ENCODE results near the gene REXO1. TPM values are rescaled to one million over a fixed set of nuclear protein-coding genes. Genes with fewer than 3 reads are reported as not detected.
A peak's percentile ranks its signal among the peaks of the same experiment; 100 is the strongest.

REXO1 gene
- total and polyA plus RNA-seq, 9 of the 15 experiments (the other 6 are each of a cell fraction or from before 2014, with no cell fraction given) = 0.04 to 63.3 (median 15.8) TPM

GRCh38 chr19:1875646-1876495, 27.6 kb upstream of the REXO1 start (continued):
- TF ChIP-seq ZMIZ1 (IDR thresholded peaks at IDR 0.05; ENCODE audit: low read depth in 2 of 2, low read length in 2 of 2) = no peak
- TF ChIP-seq TRIM28 (IDR thresholded peaks at IDR 0.05) = no peak
- TF ChIP-seq THAP7 (CRISPR knock-in tag; IDR thresholded peaks at IDR 0.05) = peak; percentile 81; the same call in 1 of the 2 replicates
- TF ChIP-seq FOXA1 (IDR thresholded peaks at IDR 0.05; ENCODE audit: borderline replicate concordance) = no peak
- no peak for TF ChIP-seq WHSC1 (IDR thresholded peaks at IDR 0.05; ENCODE audit: low read length)
- peak; percentile 91 for TF ChIP-seq FOXP4 (CRISPR knock-in tag; IDR thresholded peaks at IDR 0.05; ENCODE audit: borderline replicate concordance)
- 0 out of 2 replicates have a peak, but pooled peaks have one; percentile 63 for TF ChIP-seq LCOR (CRISPR knock-in tag; IDR thresholded peaks at IDR 0.05)
- TF ChIP-seq ELF4 (CRISPR knock-in tag; IDR thresholded peaks at IDR 0.05) = peak; percentile 85; the same call in 1 of the 2 replicates
- TF ChIP-seq PHB2 (IDR thresholded peaks at IDR 0.05; ENCODE audit: low read depth) = no peak
- no peak for TF ChIP-seq ZNF165 (CRISPR knock-in tag; IDR thresholded peaks at IDR 0.05; ENCODE audit: borderline replicate concordance)
- peak; percentile 69; the same call in 1 of the 2 replicates for TF ChIP-seq NKRF (IDR thresholded peaks at IDR 0.05; ENCODE audit: borderline replicate concordance)
- TF ChIP-seq ILK (tag; IDR thresholded peaks at IDR 0.05; ENCODE audit: borderline replicate concordance, low read depth) = no peak
- TF ChIP-seq GMEB1 (CRISPR knock-in tag; IDR thresholded peaks at IDR 0.05) = peak; percentile 94
- no peak for TF ChIP-seq MYBL2 (IDR thresholded peaks at IDR 0.05; ENCODE audit: low read depth)
- no peak for TF ChIP-seq MYBL2 (CRISPR knock-in tag; IDR thresholded peaks at IDR 0.05; ENCODE audit: borderline replicate concordance)
- no peak for TF ChIP-seq ZNF445 (CRISPR knock-in tag; IDR thresholded peaks at IDR 0.05; ENCODE audit: low read depth)
- peak; percentile 67 for TF ChIP-seq XRCC5 (IDR thresholded peaks at IDR 0.05; ENCODE audit: low read depth, low read length)

Measured in K562 (cell line).